COLO668 (cell line): Measurements from ENCODE around the gene TBKBP1.

Experiments
- DNase-seq: peaks from one replicate; lab custom pipeline; 2025; ENCODE audit not compliant: unreplicated experiment; lab: John Stamatoyannopoulos, UW

The TBKBP1 gene

DNA sequence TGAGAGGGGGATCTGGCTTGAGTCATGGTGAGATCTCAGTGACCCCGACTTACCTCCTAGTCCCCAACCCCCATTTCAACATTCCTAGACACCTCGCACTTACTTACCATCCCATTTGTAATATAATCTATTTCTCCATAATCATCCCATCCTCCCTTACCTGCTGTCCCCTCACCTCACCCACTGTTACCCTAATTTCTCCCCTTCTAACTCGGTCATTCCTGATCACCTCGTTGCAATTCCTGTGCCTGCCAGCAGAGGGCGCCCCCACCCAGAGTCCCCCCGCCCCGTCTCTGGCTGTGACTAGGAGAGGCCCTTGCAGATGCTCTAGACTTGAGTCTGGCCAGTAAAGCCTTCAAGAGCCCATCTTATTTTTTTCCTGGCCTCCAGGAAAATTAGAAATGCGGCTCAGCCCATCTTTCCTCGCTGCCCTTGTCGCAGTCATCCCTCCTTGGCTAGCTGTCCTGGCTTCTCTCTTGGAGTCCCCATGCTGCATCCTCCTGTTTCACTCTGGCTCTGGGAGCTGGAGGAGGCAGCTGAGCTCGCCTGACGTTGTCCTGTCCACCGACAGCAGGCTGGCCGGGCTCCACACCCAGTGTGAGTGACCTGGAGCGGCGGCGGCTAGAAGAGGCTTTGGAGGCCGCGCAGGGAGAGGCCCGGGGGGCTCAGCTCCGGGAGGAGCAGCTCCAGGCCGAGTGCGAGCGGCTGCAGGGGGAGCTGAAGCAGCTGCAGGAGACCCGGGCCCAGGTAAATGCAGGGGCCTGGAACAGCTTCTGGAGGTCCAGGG lies 5.0 kb downstream of the TBKBP1 start:
- DNase-seq = peak; percentile 44

DNA sequence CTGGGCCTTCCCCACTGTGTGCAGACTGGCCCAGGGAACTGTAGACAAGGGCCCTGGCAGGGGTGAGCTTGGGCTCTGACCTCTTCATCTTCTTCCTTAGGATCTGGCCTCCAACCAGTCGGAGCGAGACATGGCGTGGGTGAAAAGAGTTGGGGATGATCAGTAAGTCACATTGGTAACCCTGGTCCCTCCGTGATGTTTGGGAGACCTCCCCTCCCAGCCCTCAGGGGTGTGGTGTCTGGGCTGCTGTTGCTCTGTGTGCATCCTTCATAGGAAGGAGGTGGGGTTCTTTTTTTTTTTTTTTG lies 5.5 kb downstream of the TBKBP1 start:
- DNase-seq = no peak

- no peak for DNase-seq
These were observed 6.8 kb downstream of the TBKBP1 start for GRCh38 chr17:47700471-47701449.

DNA sequence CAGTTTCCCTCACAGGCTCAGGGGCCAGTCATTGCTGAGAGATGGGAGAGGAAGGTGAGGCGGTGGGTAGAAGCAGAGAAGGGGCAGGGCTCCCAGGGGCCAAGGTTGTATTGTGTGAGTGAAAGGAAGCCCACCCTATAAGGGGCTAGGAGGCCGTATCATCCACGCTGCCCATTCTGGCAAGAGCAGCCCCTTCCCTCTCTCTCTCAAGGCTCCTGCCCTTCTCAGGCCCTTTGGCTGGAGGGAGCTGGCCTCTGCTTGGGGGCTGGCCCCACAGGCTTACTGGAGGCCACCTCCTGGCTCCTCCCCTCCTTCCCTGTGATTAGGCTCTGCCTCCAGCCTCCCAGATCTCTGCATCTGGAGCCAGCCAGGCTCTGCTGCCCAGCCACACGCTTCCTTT lies 7.6 kb downstream of the TBKBP1 start:
- DNase-seq = no peak

DNA sequence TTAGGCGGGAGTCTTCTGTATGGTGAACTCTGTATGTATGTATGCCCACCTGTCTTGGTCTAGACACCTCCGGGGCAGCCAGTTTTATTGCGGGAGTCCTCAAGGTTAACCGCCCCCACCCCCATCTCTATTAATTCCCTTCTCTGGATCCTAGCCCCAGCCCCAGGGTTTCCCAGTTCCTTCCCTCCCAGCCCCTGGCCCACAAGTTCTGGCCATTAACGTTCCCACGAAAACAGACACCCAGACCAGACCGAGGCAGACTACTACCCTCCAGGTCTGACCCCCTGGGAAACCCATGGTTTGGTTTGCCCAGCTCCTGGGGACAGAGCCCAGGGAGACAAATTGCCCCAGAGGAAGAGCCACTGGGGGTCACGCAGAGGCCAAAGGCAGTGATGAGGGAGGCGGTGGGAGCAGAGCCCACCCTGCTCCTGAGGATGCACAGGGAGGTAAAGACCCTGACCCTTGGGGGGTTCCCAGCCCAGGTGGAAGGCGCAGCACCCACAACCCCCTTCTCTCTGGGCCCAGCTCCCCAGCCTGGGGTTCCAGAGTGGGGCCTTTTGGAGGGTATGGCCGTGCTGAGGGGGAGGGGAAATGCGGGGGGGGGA lies 8.5 kb downstream of the TBKBP1 start:
- no peak for DNase-seq

GRCh38 chr17:47703191-47703591 lies 9.2 kb downstream of the TBKBP1 start:
- no peak for DNase-seq

DNA sequence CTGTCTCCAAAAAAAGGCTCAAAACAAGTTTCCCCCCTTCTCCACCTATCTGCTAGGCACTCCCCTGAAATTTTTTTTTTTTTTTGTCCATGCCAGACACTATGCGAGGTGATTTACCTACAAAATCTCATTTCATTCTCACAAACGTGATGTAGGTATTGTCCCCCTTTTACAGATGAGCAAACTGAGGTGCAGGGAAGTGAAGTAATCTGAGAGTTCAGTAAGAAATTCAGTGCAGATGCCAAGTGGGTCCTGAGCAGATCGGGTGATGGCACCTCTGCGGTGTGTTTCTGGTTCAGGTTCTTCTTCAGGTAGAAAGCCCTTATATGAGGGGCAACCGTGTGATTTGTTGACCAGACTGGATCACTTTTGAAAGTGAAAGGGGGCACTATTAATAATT lies 9.7 kb downstream of the TBKBP1 start:
- DNase-seq = no peak

GRCh38 chr17:47704116-47704515 lies 10.2 kb downstream of the TBKBP1 start:
- DNase-seq = no peak

GRCh38 chr17:47704736-47705135 lies 10.8 kb downstream of the TBKBP1 start:
- no peak for DNase-seq

GRCh38 chr17:47705536-47706530 lies 11.9 kb downstream of the TBKBP1 start:
- no peak for DNase-seq

DNA sequence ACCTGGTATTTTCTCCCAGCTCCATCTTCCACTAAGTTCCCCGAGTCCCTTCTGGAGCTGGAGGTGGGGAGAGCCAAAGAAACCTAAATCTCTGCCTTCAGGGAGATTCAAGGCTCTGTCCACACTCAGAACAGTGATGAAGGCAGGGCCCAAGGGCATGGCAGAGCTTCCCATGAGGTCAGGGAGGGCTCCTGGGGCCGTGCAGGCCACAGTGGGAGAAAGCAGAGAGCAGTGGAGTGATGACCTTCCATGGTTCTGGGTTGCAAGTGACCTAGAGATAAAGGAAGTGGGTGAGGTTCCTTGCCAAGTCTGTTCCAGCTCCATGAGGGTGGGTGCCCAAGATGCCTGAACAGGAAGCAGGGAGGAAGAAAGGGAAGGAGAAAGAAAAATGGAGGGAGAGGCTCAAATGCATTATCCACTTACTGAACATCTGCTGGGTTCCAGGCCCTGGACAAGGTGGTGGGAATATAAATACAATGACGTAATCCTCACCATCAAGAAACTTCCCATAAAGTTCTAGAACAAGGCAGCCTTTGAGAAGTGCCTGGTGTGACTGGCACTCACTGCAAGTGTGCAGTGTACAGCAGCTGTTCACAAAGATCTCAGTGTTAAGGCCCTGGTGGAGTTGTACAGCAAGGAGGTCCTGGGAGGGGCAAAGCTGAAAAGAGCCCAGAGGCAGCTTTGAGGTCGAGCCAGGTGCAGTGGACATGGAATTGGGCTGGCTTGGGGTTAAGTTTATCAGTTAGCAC lies 13.3 kb downstream of the TBKBP1 start:
- DNase-seq = no peak

DNA sequence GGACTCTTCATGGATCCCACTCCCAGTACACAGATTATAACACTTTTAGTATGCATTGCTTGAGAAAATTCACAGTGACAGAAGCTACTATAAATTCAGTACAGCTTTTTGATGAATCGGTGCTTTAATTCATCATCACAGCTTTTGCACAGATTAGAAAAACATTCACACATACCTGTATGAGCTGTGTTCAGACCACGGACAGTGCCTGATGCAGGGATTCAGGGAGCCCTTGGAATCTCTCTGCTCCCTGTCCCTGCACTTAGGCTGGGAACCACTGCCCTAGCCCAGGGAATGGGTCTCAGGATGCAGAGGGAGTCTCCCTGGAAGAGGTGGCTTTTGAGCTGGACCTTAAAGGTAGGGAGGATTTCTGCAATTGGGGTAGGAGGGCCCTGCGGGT lies 13.9 kb downstream of the TBKBP1 start:
- DNase-seq = no peak

GRCh38 chr17:47708312-47708863 lies 14.4 kb downstream of the TBKBP1 start:
- DNase-seq = no peak

GRCh38 chr17:47708864-47709541 lies 15.0 kb downstream of the TBKBP1 start:
- DNase-seq = peak; percentile 35

GRCh38 chr17:47709594-47709993 lies 15.6 kb downstream of the TBKBP1 start:
- no peak for DNase-seq

DNA sequence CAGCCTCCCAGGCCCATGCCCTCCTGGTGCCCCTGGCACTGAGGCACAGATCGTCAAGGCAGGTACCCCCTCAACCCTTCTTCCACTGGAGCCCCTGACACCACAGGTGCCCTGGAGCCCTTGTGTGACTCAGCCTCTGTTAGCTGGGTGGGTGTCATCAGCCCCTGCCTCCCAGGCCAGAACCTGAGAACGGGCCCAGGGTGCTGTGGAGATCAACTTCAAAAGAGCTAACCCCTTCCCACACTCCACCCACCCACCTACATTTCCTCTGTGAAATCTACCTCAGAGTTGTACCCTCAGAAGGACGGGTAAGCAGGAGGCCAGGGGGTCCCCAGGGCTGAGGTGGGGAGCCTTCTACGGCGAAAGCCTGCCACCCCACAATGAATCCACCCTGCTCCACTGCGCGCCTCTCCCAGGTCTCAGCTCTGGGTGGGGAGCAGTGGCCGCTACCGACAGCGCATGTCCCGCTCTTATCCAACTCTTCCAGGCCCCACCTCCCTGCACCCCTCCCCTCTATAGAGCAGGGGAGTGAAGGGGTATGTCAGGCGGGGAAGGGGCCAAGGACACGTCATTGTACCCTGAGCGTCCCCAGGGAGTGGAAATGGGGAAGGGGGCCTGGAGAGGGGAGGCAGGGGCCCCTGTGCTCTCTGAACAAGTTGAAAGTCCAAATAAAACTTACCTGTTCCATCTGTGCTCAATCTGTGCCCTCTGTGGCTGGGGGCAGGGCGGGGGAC lies 17.6 kb downstream of the TBKBP1 start:
- no peak for DNase-seq

GRCh38 chr17:47712330-47713023 lies 18.5 kb downstream of the TBKBP1 start:
- DNase-seq = no peak
